Epithelial cell of esophagus (primary cell): ENCODE measurements around the gene KLHL29.

Experiments used
- DNase-seq: peaks from one replicate; pipeline ENCODE4 v3.0.0; 2010; ENCODE audit warnings: low read depth
- H3K4me3 ChIP-seq: 2 replicates; pipeline ENCODE4 v1.5.1; 2011; ENCODE audit warnings: mild to moderate bottlenecking, low read length, control low read depth
- TF ChIP-seq, protein P1 (sequence below): IDR thresholded peaks from 2 replicates; pipeline ENCODE4 v1.5.1; 2011; ENCODE audit warnings: low read depth, mild to moderate bottlenecking, low read length, control low read depth, inconsistent platforms; ENCODE audit not compliant: insufficient read depth; ENCODE audit errors: missing control alignments

The KLHL29 gene

DNA sequence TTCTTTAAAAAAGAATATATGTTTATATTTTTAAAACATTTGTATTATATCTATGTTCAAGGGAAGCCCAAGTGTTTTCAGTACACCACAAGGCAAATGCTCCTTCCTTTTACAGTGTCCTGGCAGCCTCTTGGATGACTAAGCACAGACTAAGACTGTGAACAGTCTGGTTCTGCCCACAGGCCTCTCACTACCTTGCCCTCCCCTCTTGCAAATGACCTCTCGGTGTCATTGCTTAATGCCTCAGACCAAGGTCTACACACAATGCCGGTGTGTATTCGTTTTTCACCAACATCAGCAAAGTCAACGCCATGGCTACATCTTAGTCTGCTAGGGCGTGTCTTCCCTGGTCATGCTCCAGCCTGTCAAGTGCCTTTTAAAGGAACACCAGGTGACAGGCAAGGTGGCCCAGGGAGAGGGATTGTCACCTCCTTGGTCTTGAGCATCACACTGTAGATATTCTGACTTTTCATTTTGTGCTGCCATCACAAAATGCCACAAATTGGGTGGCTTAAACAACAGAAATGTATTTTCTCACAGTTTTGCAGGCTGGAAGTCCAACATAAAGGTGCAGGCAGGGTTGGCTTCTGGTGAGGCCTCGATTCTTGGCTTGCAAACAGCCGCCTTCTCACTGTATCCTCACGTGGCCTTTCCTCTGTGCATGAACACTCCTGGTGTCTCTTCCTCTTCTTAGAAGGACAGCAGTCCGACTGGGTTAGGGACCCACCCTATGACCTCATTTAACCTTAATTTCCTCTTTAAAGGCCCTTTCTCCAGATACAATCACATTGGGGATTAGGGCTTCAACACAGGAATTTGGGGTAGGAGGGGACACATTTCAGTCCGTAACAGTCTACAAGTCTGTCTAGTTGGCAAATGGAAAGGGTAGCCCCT, 266.5 kb downstream of the KLHL29 start:
- TF ChIP-seq, protein P1, sequence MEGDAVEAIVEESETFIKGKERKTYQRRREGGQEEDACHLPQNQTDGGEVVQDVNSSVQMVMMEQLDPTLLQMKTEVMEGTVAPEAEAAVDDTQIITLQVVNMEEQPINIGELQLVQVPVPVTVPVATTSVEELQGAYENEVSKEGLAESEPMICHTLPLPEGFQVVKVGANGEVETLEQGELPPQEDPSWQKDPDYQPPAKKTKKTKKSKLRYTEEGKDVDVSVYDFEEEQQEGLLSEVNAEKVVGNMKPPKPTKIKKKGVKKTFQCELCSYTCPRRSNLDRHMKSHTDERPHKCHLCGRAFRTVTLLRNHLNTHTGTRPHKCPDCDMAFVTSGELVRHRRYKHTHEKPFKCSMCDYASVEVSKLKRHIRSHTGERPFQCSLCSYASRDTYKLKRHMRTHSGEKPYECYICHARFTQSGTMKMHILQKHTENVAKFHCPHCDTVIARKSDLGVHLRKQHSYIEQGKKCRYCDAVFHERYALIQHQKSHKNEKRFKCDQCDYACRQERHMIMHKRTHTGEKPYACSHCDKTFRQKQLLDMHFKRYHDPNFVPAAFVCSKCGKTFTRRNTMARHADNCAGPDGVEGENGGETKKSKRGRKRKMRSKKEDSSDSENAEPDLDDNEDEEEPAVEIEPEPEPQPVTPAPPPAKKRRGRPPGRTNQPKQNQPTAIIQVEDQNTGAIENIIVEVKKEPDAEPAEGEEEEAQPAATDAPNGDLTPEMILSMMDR, result no peak
- no peak overlapping the region for H3K4me3 ChIP-seq
- peak; percentile 86 for DNase-seq

DNA sequence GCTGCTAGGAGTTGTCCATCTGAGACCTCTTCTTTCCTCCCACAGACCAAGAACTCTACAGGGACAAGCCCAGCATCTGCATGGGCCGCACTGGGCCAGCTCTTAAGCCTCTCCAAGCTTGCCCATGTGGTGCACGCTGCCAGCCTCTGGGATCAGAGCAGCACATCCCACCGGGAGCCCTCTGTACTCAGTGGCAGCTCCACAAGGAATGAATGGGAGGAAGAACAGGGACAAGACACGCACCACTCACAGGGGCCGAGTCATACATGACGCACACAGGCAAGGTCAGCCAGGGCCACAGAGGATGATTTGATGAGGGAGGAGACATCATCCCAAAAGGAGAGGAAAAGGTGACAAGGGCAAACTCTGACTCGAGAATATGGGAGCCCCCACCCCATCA, 268.3 kb downstream of the KLHL29 start:
- TF ChIP-seq, protein P1, result no peak
- no peak overlapping the region for H3K4me3 ChIP-seq
- DNase-seq, result peak; percentile 39

GRCh38 chr2:23654756-23655155, 269.8 kb downstream of the KLHL29 start:
- TF ChIP-seq, protein P1, result no peak
- DNase-seq, result peak; percentile 88
- no peak overlapping the region for H3K4me3 ChIP-seq

- TF ChIP-seq, protein P1, result no peak
- H3K4me3 ChIP-seq, result no peak overlapping the region
- no peak for DNase-seq
Observed at GRCh38 chr2:23655934-23656596, 271.1 kb downstream of the KLHL29 start.

DNA sequence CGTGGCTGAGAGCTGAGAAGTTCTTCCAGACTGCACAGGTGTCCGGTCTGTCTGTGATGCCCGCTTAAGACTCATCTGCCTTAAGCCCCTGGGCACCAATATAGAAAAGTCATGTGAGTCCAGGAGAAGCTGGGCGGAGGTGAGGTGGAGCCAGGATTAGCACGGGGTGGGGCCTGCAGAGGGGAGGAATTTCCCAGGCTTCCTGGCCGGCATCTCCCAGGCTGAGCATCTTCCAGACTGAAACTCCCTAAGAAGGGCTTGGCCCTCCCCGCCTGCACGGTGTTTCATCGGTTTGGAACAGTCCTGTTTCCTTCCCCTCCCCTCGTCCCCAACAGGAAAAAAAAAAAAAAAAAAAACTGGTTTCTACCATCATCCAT, 271.6 kb downstream of the KLHL29 start:
- no peak overlapping the region for H3K4me3 ChIP-seq
- peak; percentile 30 for DNase-seq
- TF ChIP-seq, protein P1, result no peak

DNA sequence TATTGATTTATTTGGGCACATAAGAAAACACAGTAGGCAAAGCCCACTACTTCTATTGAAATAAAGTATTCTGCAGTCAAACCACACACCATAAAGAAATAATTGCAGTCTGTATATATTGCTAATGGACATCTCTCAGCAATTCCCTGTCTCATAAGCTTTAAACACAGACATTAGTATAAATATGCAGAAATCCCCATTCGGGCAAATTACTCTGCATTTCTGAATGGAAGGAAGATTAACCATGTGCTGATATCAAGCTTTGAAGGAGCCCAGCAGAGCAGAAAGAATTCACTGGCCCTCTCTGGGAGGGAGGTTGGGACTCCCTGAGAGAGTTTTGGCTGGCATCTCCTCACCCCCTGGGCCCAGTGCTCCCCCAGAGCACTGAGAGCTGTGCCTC, 272.4 kb downstream of the KLHL29 start:
- no peak overlapping the region for H3K4me3 ChIP-seq
- TF ChIP-seq, protein P1, result no peak
- no peak for DNase-seq

GRCh38 chr2:23657934-23658333, 273.0 kb downstream of the KLHL29 start:
- H3K4me3 ChIP-seq, result no peak overlapping the region
- DNase-seq, result no peak
- TF ChIP-seq, protein P1, result no peak
